A549 treated with dexamethasone at 1 μM for 4 hours (cell line): ENCODE data around the gene EVL. TPM values are rescaled to one million over a fixed set of nuclear protein-coding genes. Genes with fewer than 3 reads are reported as not detected.

Experiments
- total RNA-seq: library from RNA; stranded (reverse); fragments of 200-300 nt; extraction: Qiagen RNA extraction; gene quantifications from 5 replicates; pipeline ENCODE4 v1.2.3, GENCODE V29; 2022

EVL gene
- 23.1 to 34.5 TPM (median 33.5 TPM) in 5 replicates for total RNA-seq

GRCh38 chr14:100065111-100065871, at the start of gene EVL:
Gene EVL (plus strand): TSS chr14:100065422. CDS start chr14:100065501, 79 bp downstream.

GRCh38 chr14:100159094-100159864, 94.1 kb downstream of the EVL start, which contains the start of gene DEGS2:
Gene DEGS2 (minus strand): TSS chr14:100159645. CDS start chr14:100159587, 58 bp downstream.

Other genes with a start within 250 kb of the EVL start
- 1.5 to 3.3 TPM (median 2.8 TPM) in 5 replicates for gene DEGS2, start 94.2 kb downstream of the EVL start, total RNA-seq
- 66.0 to 78.8 TPM (median 68.8 TPM) in 5 replicates for gene YY1, start 173.7 kb downstream of the EVL start, total RNA-seq
- gene SLC25A29, start 241.0 kb downstream of the EVL start, total RNA-seq: 7.1 to 10.2 TPM (median 8.6 TPM) in 5 replicates